Common myeloid progenitor, CD34-positive (primary cell): ENCODE data around the gene GRK5.
A peak's percentile ranks its signal among the peaks of the same experiment; 100 is the strongest.

Experiments
- CTCF ChIA-PET: fragments of 350-600 bp; sonication (Branson Sonifier 250); formaldehyde crosslinking; loops from one replicate; lab custom pipeline; 2021; ENCODE audit warnings: antibody characterized with exemption; lab: Charles Lee
- POLR2A ChIA-PET: fragments of 350-600 bp; sonication (Branson Sonifier 250); formaldehyde crosslinking; loops from one replicate; lab custom pipeline; 2021; ENCODE audit warnings: antibody characterized with exemption; lab: Charles Lee
- DNase-seq, 3 donors: peaks; one replicate each; pipeline versions ENCODE4 v3.0.0 to v3.0.0-alpha.2; 2013
- H3K27ac ChIP-seq, 2 experiments: 1 replicate in 1 of 2; 2 replicates in 1 of 2; pipeline ENCODE4 v1.7.0; 2013; ENCODE audit warnings: inconsistent platforms in 2 of 2, low read length in 2 of 2, mild to moderate bottlenecking in 2 of 2, low read depth in 1 of 2, moderate library complexity in 1 of 2; ENCODE audit not compliant: severe bottlenecking in 2 of 2, insufficient read depth in 1 of 2, poor library complexity in 1 of 2
- H3K27me3 ChIP-seq, 5 experiments: replicated peaks in 2 of 5; 1 replicate in 3 of 5; 2 replicates in 2 of 5; pipeline versions ENCODE4 v1.6.1 to v1.7.0; 2013; ENCODE audit warnings: low read length in 4 of 5, mild to moderate bottlenecking in 2 of 5, moderate library complexity in 2 of 5, inconsistent platforms in 1 of 5; ENCODE audit not compliant: insufficient read depth in 5 of 5, control insufficient read depth in 4 of 5
- H3K36me3 ChIP-seq, 4 experiments: 1 replicate in 2 of 4; 2 replicates in 2 of 4; pipeline versions ENCODE4 v1.6.1 to v1.7.0; 2013; ENCODE audit warnings: low read length in 3 of 4, control low read depth in 1 of 4, mild to moderate bottlenecking in 1 of 4; ENCODE audit not compliant: control insufficient read depth in 4 of 4, insufficient read depth in 4 of 4
- H3K4me1 ChIP-seq, 4 experiments: 1 replicate in 3 of 4; 2 replicates in 1 of 4; pipeline versions ENCODE4 v1.6.1 to v1.7.1; 2013; ENCODE audit warnings: low read length in 3 of 4, mild to moderate bottlenecking in 3 of 4, control low read depth in 1 of 4, inconsistent platforms in 1 of 4, moderate library complexity in 1 of 4; ENCODE audit not compliant: control insufficient read depth in 4 of 4, insufficient read depth in 4 of 4; ENCODE audit errors: control extremely low read depth in 1 of 4
- H3K4me3 ChIP-seq, 7 experiments: 1 replicate in 4 of 7; 2 replicates in 3 of 7; pipeline versions ENCODE4 v1.5.1 to v1.7.0; 2013; ENCODE audit warnings: mild to moderate bottlenecking in 7 of 7, low read length in 6 of 7, moderate library complexity in 6 of 7, inconsistent platforms in 2 of 7, low read depth in 2 of 7, control low read depth in 1 of 7; ENCODE audit not compliant: insufficient read depth in 4 of 7, control insufficient read depth in 1 of 7; ENCODE audit errors: extremely low read depth in 1 of 7
- H3K9me3 ChIP-seq, 5 experiments: 1 replicate in 4 of 5; 2 replicates in 1 of 5; pipeline versions ENCODE4 v1.6.1 to v1.7.1; 2013; ENCODE audit warnings: low read length in 4 of 5, mild to moderate bottlenecking in 2 of 5, inconsistent platforms in 1 of 5, low read depth in 1 of 5, moderate library complexity in 1 of 5; ENCODE audit not compliant: control insufficient read depth in 4 of 5, insufficient read depth in 2 of 5; ENCODE audit errors: control extremely low read depth in 1 of 5
- WGBS: methylation state at CpG from one replicate; pipeline ENCODE4 v1.1.5; 2013; ENCODE audit not compliant: insufficient coverage; 5-methylcytosine and 5-hydroxymethylcytosine counted together

GRK5 gene

DNA sequence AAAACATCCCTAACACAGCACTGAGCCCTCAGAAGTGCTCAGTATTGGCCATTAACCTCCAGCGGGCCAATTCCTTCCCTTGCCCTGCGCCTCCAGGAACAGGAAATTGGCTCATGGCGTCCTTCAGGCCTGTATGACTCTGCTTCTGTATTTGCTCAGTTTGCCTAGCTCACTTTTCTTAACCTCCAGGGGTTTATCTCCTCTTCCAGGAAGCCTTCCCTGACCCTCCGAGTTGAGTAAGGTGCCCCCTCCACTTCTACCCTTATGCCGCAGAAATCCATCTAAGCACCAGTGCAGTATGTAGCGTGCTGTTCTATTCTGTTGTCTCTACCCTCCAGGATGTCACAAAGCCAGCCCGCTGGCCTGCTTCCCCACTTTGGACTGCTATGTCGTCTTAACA is 40.8 kb upstream of the GRK5 start:
- POLR2A ChIA-PET = no interaction called here
- DNase-seq = no peak
- Histone ChIP-seq H3K9me3 (no peaks in the 10 kb centered on the region), H3K27ac (no peak overlapping the region), H3K4me3 (peak overlapping the region in 3 of 7 experiments; percentile 89 to 92 (median 91)), H3K36me3 (peaks cover 9 to 51% (median 41%) of the 10 kb centered on the region in 4 experiments), H3K27me3 (no peaks in the 10 kb centered on the region), H3K4me1 (peaks cover 4 to 32% (median 28%) of the 10 kb centered on the region in 4 experiments)
- CTCF ChIA-PET = interaction anchor here (1.1 kb wide), 1 partner anchor 27 kb away, joined by 3 read pairs; no protein-coding TSS in a partner anchor
- WGBS = 62% methylated on average over 5 of the region's 8 CpGs

DNA sequence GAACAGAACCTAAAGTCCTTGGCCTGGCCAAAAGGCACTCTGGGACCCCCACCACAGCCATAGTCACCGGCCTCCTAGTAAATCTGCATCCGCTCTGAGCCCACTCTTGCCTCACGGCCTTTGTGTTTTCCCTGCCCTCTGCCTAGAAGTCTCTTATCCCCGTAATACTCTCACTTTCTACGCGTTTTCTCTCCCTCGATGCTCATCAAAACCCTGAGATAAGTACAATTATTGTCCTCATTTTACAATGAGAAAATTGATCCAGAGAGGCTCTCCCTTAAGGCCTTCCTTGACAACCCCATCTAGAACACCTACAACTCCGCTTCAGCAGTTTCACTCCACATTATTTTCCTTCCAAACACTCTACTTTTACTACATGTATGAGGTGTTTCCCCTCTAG is 40.3 kb upstream of the GRK5 start:
- H3K4me3 ChIP-seq = no peak overlapping the region
- no peaks in the 10 kb centered on the region for H3K27me3 ChIP-seq
- H3K36me3 ChIP-seq = peaks cover 7 to 51% (median 42%) of the 10 kb centered on the region in 4 experiments
- no peak overlapping the region for H3K27ac ChIP-seq
- no peaks in the 10 kb centered on the region for H3K9me3 ChIP-seq
- ChIA-PET POLR2A (no interaction called here), CTCF (interaction anchor here (1.6 kb wide), 1 partner anchor 10 kb away, joined by 6 read pairs; no protein-coding TSS in a partner anchor)
- WGBS = 70% methylated on average over 5 of the region's 8 CpGs
- no peak for DNase-seq
- H3K4me1 ChIP-seq = peaks cover 4 to 32% (median 28%) of the 10 kb centered on the region in 4 experiments

DNA sequence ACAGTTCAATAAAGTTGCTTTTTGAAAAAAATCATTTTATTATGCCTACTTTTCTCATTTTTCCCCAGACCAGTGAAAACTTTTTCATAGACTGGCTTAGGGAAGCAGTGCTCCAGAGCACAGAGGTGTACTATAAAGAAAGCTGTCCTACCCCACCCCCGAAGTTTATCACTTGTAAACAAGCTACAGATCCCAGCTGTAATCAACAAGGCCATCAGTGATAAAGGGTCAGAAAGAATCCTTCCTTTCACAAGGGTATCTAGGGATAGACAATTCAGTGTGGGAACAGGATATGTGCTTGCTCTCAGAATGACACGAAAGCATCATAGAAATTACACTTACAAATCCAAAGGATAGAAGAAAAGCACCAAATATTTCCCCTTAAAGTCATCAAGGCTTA is 33.3 kb upstream of the GRK5 start:
- Histone ChIP-seq H3K9me3 (no peaks in the 10 kb centered on the region), H3K27ac (no peak overlapping the region), H3K27me3 (no peaks in the 10 kb centered on the region), H3K4me1 (peaks cover 4 to 22% (median 17%) of the 10 kb centered on the region in 4 experiments), H3K36me3 (peaks cover 16 to 62% (median 54%) of the 10 kb centered on the region in 4 experiments), H3K4me3 (no peak overlapping the region)
- ChIA-PET CTCF (interaction anchor here (1.1 to 1.6 kb wide), 2 partner anchors 13 to 18 kb away, joined by 3 to 5 read pairs; no protein-coding TSS in a partner anchor), POLR2A (no interaction called here)
- DNase-seq = no peak
- WGBS = no CpG with 5 or more reads among the region's 2 CpGs

DNA sequence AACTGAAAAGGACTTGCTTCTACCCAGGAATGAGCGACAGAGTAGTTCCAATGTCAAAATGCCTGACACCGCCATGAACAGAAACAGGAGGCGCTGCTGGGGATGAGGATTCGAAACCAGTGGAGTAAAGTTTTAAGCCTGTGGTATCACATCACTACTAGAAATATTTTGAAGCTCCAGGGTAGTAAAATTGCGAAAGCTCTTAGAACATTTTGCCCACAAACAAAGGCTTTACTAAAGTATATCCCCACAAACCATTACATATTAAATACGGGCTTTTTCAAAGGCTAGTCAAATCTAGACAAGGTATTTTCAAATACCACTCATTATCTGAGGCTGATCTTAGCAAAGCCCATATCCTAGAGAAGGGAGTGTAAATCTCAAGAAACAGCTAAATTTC is 31.2 kb upstream of the GRK5 start:
- CTCF ChIA-PET = interaction anchor here (1.0 to 2.6 kb wide), 5 partner anchors 8 to 36 kb away, joined by 4 to 7 read pairs (median 6); no protein-coding TSS in a partner anchor
- peaks cover 11 to 48% (median 38%) of the 10 kb centered on the region in 4 experiments for H3K36me3 ChIP-seq
- no peak overlapping the region for H3K27ac ChIP-seq
- H3K4me3 ChIP-seq = no peak overlapping the region
- H3K4me1 ChIP-seq = peaks cover 5 to 24% (median 18%) of the 10 kb centered on the region in 4 experiments
- POLR2A ChIA-PET = no interaction called here
- no peaks in the 10 kb centered on the region for H3K9me3 ChIP-seq
- no peak for DNase-seq
- WGBS = 97% methylated on average over 6 of the region's 6 CpGs
- H3K27me3 ChIP-seq = no peaks in the 10 kb centered on the region

DNA sequence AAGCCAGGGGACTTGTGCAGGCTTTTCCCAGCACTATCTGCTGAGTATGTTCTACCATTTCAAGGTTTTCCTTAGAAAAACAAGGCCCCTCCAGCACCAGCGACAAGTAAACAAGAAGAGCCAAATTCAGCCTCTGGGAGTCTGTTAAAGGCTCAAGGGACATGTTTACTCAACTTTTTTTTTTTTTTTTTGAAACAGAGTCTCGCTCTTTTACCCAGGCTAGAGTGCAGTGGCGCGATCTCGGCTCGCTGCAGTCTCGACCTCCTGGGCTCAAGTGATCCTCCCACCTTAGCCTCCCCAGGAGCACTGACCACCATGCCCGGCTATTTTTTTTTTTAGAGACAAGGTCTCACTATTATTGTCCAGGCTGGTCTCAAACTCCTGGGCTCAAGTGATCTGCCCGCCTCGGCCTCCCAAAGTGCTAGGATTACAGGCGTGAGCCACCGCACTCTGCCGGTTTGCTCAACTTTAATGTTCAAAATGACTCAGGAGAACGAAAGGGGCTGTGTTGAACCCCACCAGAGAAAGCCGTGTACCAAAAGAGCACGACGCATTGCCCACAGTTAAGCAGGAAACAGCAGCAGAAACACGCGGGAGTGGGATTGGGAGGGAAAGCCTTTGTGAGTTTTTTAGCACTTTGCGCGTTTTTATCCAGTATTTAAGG is 29.5 kb upstream of the GRK5 start:
- peak in 2 of 3 donors; percentile 52 to 65 for DNase-seq

DNA sequence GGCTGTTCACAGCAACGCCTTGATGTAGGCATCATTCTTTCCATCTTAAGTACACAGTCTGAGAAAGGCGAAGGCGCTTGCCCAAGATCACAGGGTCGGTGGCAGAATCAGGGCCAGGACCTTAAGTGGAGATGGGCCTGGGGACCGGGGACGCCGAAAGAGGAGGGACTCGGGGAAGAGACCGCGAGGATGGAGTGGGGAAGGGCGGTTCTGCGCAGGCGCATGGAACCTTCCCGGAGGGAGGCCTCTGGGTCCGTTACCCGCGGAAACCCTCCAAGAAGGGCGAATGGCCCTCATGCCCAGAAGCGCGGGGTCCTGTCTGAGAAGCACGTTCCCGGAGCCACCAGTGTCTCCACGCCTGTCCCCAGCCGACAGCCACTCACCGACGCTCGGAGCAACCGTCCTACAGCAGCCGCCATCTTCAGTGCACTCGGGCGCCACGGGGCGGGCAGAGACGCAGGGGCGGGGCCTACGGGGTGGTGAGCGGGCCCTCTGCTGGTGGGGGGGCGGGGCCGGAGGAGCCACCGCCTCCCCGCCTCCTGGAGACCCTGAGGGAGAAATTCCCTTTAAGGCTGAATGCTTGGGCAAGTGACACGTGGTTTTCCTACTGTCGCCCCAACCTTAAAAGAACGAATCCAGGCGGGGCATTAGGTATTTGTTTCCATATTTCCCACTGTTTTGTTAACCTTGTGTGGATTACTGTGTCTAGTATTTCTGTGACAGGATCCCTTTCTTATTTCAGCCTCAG is 28.8 kb upstream of the GRK5 start, which contains the start of gene PRDX3:
Gene PRDX3 (minus strand): TSS at position 441 of the 748 bp plus-strand sequence. CDS start 22 bp downstream, at position 419.
- no peaks in the 10 kb centered on the region for H3K27me3 ChIP-seq
- peak within 1 kb of the TSS; percentile 61 to 98 (median 86) for H3K4me3 ChIP-seq
- H3K9me3 ChIP-seq = no peaks in the 10 kb centered on the region
- peak; percentile 87 to 92 (median 91) for DNase-seq
- POLR2A ChIA-PET = no interaction called here
- WGBS = 0% methylated on average over 44 of the region's 45 CpGs
- H3K36me3 ChIP-seq = peaks cover 6 to 31% (median 21%) of the 10 kb centered on the region in 4 experiments
- CTCF ChIA-PET = interaction anchor here (2.0 to 2.7 kb wide), 2 partner anchors 11 to 20 kb away, joined by 11 to 14 read pairs; no protein-coding TSS in a partner anchor
- peaks cover 5 to 24% (median 18%) of the 10 kb centered on the region in 4 experiments for H3K4me1 ChIP-seq
- H3K27ac ChIP-seq = peak within 1 kb of the TSS; percentile 79 to 89

More for the DNA sequence above, 29.5 kb upstream of the GRK5 start:
- peaks cover 6 to 33% (median 24%) of the 10 kb centered on the region in 4 experiments for H3K36me3 ChIP-seq
- H3K9me3 ChIP-seq = no peaks in the 10 kb centered on the region
- peaks cover 5 to 24% (median 18%) of the 10 kb centered on the region in 4 experiments for H3K4me1 ChIP-seq
- no peaks in the 10 kb centered on the region for H3K27me3 ChIP-seq
- ChIA-PET CTCF (interaction anchor here (1.8 to 2.6 kb wide), 3 partner anchors 10 to 20 kb away, joined by 5 to 7 read pairs (median 6); no protein-coding TSS in a partner anchor), POLR2A (no interaction called here)
- 15% methylated on average over 17 of the region's 21 CpGs for WGBS
- peak overlapping the region; percentile 61 to 98 (median 86) for H3K4me3 ChIP-seq
- H3K27ac ChIP-seq = peak overlapping the region in 1 of 2 experiments; percentile 89
